ENCODE results near the gene GNLY.
"Not testable (repeated sequence)": the region's sequence is repeated elsewhere in the genome, so short reads cannot be mapped to it uniquely, and the experiment has no call there.

Gene GNLY

DNA sequence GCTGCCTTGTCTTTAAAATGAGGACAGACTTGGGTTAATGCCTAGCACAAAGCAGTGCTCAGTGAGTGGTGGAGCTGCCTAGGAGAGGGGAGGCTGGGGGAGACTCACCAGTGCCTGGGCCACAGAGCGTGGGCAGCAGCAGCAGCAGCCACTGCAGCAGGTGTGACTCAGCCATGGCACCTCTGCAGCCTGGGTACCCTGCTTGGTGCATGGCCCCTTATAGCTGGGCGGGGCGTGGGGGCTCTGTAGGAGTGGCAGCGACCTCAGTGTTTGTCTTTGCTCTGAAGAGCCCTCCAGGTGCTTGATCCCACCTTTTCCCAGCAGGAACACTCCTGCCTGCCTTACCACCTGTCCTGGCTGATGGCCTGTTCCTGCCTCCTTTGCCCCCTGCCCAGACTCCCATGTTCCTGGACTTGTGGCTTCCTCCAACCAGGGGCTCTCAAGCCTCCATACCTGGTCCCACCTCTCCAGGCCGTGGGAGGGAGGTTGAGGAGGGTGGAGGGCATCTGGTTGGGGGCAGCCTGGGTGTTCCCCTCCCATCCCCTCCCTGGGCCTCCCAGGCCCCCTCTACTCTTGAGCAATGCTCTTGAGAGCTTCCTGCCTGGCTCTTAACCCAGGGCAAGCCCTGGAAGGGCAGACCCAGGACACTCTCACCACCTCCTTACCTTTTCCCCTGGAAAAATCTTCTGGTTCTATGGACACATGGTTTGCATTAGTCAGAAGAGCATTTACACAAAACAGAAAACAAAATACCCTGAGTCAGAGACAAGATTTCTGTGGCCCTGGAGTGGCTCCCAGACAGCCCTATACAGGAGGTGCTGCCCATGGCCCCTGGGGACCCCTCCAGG lies 25.9 kb upstream of the GNLY start, which contains the start of gene SFTPB:
Gene SFTPB (minus strand): TSS at position 191 of the 848 bp plus-strand sequence. CDS start 16 bp downstream, at position 175.
- TF ChIP-seq MAX (IDR thresholded peaks at IDR 0.05; ENCODE audit: low read depth, low read length) (no peak), POLR2A (IDR thresholded peaks at IDR 0.05; ENCODE audit: extremely low read depth, insufficient read length) (no peak), MYC (IDR thresholded peaks at IDR 0.05; ENCODE audit: low read depth, low read length) (no peak), CTCF (IDR thresholded peaks at IDR 0.05; ENCODE audit: low read depth, low read length) (no peak)
- peak; percentile 52 for DNase-seq (ENCODE audit: low read depth)
- no peak within 1 kb of the TSS for H3K4me3 ChIP-seq (ENCODE audit: low read depth, low read length)

DNA sequence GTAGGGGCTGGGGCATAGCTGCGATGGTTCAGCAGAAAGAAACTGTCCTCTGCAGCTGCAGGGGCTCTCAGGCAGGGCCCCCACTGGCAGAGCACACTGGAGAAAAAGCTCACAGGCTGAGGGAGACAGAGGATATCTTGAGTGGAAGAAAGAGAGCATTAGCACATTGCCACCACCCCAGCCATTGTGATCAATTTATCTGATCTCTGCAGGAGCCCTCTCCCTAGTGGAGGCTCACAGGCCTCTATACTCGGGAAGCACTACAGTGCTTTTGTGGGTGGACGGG lies 25.4 kb upstream of the GNLY start:
- DNase-seq (ENCODE audit: low read depth), result no peak
- H3K4me3 ChIP-seq (ENCODE audit: low read depth, low read length), result no peak overlapping the region
- no peak for TF ChIP-seq MYC (IDR thresholded peaks at IDR 0.05; ENCODE audit: low read depth, low read length)
- TF ChIP-seq POLR2A (IDR thresholded peaks at IDR 0.05; ENCODE audit: extremely low read depth, insufficient read length), result no peak
- TF ChIP-seq MAX (IDR thresholded peaks at IDR 0.05; ENCODE audit: low read depth, low read length), result no peak
- TF ChIP-seq CTCF (IDR thresholded peaks at IDR 0.05; ENCODE audit: low read depth, low read length), result no peak

DNA sequence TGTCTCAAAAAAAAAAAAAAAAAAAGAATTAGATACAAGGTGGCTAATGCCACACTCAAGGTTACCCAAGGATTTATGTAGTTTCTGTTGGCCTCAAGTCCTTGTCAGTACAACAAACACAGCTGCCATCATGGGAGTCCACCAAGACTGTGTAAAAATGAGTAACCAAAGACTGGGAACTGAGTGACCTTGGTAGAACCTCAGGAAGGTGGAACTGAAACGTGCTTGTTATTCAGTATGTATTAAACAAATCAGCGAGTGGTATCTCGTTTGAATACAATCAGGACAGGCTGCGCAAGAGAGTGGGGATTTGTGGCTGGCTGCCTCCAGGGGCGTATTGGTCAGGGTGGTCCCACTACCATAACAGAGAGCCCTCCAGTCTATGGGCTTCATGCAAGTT lies 24.6 kb upstream of the GNLY start:
- TF ChIP-seq POLR2A (IDR thresholded peaks at IDR 0.05; ENCODE audit: extremely low read depth, insufficient read length) (no peak), CTCF (IDR thresholded peaks at IDR 0.05; ENCODE audit: low read depth, low read length) (no peak), MAX (IDR thresholded peaks at IDR 0.05; ENCODE audit: low read depth, low read length) (no peak), MYC (IDR thresholded peaks at IDR 0.05; ENCODE audit: low read depth, low read length) (no peak)
- DNase-seq (ENCODE audit: low read depth), result no peak
- H3K4me3 ChIP-seq (ENCODE audit: low read depth, low read length), result no peak overlapping the region

GRCh38 chr2:85670416-85670815 lies 23.7 kb upstream of the GNLY start:
- DNase-seq (ENCODE audit: low read depth); H3K4me3 ChIP-seq (ENCODE audit: low read depth, low read length): not testable (repeated sequence)

- TF ChIP-seq MYC (IDR thresholded peaks at IDR 0.05; ENCODE audit: low read depth, low read length), result no peak
- TF ChIP-seq CTCF (IDR thresholded peaks at IDR 0.05; ENCODE audit: low read depth, low read length), result no peak
- TF ChIP-seq POLR2A (IDR thresholded peaks at IDR 0.05; ENCODE audit: extremely low read depth, insufficient read length), result no peak
- no peak for TF ChIP-seq MAX (IDR thresholded peaks at IDR 0.05; ENCODE audit: low read depth, low read length)
- H3K4me3 ChIP-seq (ENCODE audit: low read depth, low read length), result no peak overlapping the region
- DNase-seq (ENCODE audit: low read depth), result peak; percentile 40
Measured at GRCh38 chr2:85672456-85672855, 21.7 kb upstream of the GNLY start.

DNA sequence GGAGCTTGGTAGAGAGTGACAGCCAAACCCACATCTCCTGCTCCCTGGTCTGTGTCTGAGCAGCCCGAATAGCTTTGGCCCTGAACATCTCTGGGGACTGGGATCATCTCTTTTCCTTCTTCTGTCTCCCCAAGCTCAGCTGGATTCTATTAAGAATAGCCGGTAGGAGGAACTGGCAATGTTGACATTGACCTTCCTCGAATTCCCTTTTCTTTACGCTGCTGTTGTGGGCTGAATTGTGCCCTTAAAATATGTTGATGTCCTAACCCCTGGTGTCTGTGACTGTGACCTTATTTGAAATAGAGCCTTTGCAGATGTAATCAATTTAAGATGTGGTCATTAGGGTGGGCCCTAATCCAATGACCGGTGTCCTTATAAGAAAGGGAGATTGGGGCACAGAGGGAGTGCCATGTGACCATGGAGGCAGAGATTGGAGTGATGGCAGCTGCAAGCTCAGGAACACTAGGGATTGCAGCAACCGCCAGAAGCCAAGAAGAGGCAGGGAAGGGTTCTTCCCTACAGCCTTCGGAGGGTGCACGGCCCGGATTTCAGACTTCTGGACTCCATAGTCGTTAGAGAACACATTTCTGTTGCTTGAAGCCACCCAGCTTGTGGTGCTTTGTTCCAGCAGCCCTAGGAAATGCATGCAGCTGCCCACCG lies 20.3 kb upstream of the GNLY start:
- DNase-seq (ENCODE audit: low read depth), result no peak
- no peak overlapping the region for H3K4me3 ChIP-seq (ENCODE audit: low read depth, low read length)
- TF ChIP-seq MAX (IDR thresholded peaks at IDR 0.05; ENCODE audit: low read depth, low read length) (no peak), POLR2A (IDR thresholded peaks at IDR 0.05; ENCODE audit: extremely low read depth, insufficient read length) (no peak), CTCF (IDR thresholded peaks at IDR 0.05; ENCODE audit: low read depth, low read length) (no peak), MYC (IDR thresholded peaks at IDR 0.05; ENCODE audit: low read depth, low read length) (no peak)
